ENCODE measurements around the gene KDM5B.
"Not testable (repeated sequence)": the region's sequence is repeated elsewhere in the genome, so short reads cannot be mapped to it uniquely, and the experiment has no call there.

KDM5B gene

GRCh38 chr1:202812176-202813026, 4.2 kb upstream of the KDM5B start:
- DNase-seq, result no peak

- no peak for DNase-seq
These were observed 3.3 kb upstream of the KDM5B start for GRCh38 chr1:202811296-202812175.

GRCh38 chr1:202810615-202811295, 2.5 kb upstream of the KDM5B start, which contains the start of gene PCAT6:
Gene PCAT6, plus strand, starts transcription at chr1:202810954.
- peak; percentile 94 for DNase-seq

GRCh38 chr1:202810193-202810614, 2.0 kb upstream of the KDM5B start:
- no peak for DNase-seq

- DNase-seq, result no peak
These were observed 1.5 kb upstream of the KDM5B start for GRCh38 chr1:202809597-202810159.

- DNase-seq, result no peak
These were observed 733 bp downstream of the KDM5B start for GRCh38 chr1:202807451-202807925.

GRCh38 chr1:202806845-202807450, 1.3 kb downstream of the KDM5B start:
- DNase-seq, result peak; percentile 36

GRCh38 chr1:202805886-202806844, 2.1 kb downstream of the KDM5B start:
- no peak for DNase-seq

GRCh38 chr1:202804126-202804525, 4.1 kb downstream of the KDM5B start:
- DNase-seq, result no peak

- no peak for DNase-seq
These were observed 5.0 kb downstream of the KDM5B start for GRCh38 chr1:202802998-202803932.

GRCh38 chr1:202802034-202802433, 6.2 kb downstream of the KDM5B start:
- no peak for DNase-seq

- DNase-seq, result no peak
These were observed 7.0 kb downstream of the KDM5B start for GRCh38 chr1:202801175-202801574.

GRCh38 chr1:202800742-202801141, 7.5 kb downstream of the KDM5B start:
- DNase-seq, result no peak

- DNase-seq, result no peak
These were observed 9.4 kb downstream of the KDM5B start for GRCh38 chr1:202798792-202799331.

GRCh38 chr1:202798260-202798659, 10.0 kb downstream of the KDM5B start:
- DNase-seq, result no peak

GRCh38 chr1:202796670-202797069, 11.6 kb downstream of the KDM5B start:
- DNase-seq, result no peak

- DNase-seq, result not testable (repeated sequence)
These were observed 13.3 kb downstream of the KDM5B start for GRCh38 chr1:202794931-202795330.

GRCh38 chr1:202794051-202794740, 14.0 kb downstream of the KDM5B start:
- no peak for DNase-seq

All from NCI-H1092 (cell line).